WI38 (cell line): Measurements from ENCODE around the gene LMX1A.

Experiments used
- H3K4me3 ChIP-seq: 2 replicates; pipeline ENCODE4 v1.5.1; 2011; ENCODE audit warnings: low read depth, mild to moderate bottlenecking, control low read depth, low read length
- TF ChIP-seq, protein P1 (sequence below): IDR thresholded peaks from 2 replicates; pipeline ENCODE4 v1.5.1; 2012; ENCODE audit warnings: low read depth, mild to moderate bottlenecking, control low read depth, low read length

Gene LMX1A

GRCh38 chr1:165207853-165208515 lies 148.5 kb downstream of the LMX1A start:
- H3K4me3 ChIP-seq: no peak overlapping the region
- TF ChIP-seq, protein P1, sequence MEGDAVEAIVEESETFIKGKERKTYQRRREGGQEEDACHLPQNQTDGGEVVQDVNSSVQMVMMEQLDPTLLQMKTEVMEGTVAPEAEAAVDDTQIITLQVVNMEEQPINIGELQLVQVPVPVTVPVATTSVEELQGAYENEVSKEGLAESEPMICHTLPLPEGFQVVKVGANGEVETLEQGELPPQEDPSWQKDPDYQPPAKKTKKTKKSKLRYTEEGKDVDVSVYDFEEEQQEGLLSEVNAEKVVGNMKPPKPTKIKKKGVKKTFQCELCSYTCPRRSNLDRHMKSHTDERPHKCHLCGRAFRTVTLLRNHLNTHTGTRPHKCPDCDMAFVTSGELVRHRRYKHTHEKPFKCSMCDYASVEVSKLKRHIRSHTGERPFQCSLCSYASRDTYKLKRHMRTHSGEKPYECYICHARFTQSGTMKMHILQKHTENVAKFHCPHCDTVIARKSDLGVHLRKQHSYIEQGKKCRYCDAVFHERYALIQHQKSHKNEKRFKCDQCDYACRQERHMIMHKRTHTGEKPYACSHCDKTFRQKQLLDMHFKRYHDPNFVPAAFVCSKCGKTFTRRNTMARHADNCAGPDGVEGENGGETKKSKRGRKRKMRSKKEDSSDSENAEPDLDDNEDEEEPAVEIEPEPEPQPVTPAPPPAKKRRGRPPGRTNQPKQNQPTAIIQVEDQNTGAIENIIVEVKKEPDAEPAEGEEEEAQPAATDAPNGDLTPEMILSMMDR: no peak

DNA sequence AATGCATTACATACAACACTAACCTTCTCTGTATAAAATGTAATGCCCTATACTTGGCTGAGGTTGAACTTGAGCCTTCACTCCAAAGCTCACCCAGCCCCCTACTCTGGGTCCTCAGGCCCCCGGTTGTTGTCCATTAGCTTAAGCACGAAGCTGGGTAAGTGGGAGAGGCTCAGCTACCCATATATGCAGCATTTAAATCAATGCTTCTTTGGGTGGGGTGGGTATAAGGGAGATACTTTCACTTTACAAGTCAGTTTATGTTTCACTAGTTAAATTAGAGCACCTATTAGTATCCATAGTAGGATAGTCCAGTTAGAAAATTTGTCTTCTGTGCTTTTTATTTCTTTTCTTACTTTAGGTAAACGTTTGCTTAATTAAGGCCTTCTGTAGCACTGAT lies 151.4 kb downstream of the LMX1A start:
- H3K4me3 ChIP-seq: no peak overlapping the region
- TF ChIP-seq, protein P1: no peak

GRCh38 chr1:165204548-165204947 lies 152.0 kb downstream of the LMX1A start:
- no peak overlapping the region for H3K4me3 ChIP-seq
- TF ChIP-seq, protein P1: no peak

GRCh38 chr1:165191087-165191486 lies 165.4 kb downstream of the LMX1A start:
- TF ChIP-seq, protein P1: no peak

DNA sequence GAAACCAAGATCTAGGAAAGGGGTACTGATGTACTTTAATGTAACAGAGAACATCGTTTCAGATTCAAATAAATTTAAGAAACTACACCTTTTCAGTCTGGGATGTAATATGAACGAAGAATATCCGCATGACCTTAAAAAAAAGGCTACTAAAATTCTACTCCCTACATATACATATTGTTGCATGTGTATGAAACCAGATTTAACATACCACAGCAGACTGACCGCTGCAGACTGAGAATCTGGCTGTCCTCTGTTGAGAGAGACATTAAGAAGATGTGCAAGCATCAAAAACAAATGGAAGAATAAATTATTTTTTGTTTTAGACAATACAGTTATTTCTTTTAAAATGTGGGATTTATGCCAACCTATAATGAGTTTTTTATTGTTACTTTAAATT lies 166.6 kb downstream of the LMX1A start:
- H3K4me3 ChIP-seq: no peak overlapping the region
- TF ChIP-seq, protein P1: no peak

More at GRCh38 chr1:165191087-165191486, 165.4 kb downstream of the LMX1A start:
- no peak overlapping the region for H3K4me3 ChIP-seq

DNA sequence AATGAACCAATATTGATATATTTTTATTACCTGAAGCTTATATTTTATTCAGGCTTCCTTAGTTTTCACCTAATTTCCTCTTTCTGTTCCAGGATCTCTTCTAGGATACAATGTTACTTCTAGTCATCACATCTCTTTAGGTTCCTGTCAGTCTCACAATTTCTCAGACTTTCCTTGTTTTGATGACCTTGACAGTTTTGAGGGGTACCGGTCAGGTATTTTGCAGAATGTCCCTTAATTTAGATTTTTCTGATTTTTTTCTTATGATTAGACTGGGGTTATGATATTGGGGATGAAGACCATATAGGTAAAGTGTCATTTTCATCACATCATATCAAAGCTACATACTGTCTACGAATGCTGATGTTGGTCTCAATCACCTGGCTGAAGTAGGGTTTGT lies 167.5 kb downstream of the LMX1A start:
- TF ChIP-seq, protein P1: no peak
- no peak overlapping the region for H3K4me3 ChIP-seq

DNA sequence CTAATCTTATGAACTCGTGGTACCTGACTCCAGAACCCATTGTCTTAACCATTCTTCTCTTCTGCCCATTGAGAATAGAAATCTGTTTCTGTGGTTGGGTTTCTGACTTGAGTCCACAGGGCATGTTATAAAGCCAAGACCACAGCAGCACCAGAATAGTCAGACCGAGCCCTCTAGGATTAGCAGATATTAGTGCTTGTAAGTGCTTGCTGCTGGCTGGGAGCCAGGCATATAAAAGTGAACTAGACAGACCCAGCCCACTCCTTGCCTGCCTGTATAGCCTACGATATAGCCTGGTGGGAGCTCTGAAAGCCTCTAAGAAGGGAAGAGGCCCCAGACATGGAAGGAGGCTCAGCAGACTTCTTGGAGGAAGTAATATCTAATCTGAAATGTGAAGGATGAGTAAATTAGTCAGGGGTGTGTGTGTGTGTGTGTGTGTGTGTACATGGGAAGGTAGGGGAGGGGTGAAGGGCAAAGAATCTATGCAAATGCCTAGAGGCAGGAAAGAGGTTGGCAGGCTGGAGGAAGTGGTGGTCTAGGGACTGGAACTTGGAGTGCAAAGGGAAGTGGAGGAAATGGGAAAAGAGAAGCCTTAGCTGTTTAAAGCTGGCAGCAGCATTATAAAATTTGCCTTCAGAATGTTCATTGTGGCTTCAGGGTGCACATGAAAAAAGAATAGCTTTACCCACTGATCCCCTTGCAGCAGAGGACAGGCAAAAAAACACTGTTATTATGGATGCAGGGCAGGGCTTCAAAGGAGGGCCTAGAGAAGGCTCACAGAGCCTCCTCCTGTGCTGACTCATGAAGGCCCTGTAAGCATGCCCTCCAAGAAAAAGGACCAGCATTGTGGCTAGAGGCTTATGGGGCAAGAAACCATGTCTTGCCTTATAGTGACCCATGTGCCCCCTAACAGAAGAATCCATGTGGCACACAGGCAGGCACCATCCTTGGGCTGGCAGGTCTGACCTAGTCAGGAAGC lies 169.2 kb downstream of the LMX1A start:
- no peak overlapping the region for H3K4me3 ChIP-seq
- TF ChIP-seq, protein P1: no peak
